HEK293 (cell line): ENCODE data around the gene PMVK.

Experiments
- CTCF ChIA-PET: fragments of 350-600 bp; formaldehyde crosslinking; extraction: SDS; loops from one replicate; lab custom pipeline; 2021; ENCODE audit warnings: antibody characterized with exemption; lab: Yijun Ruan, JAX
- POLR2A ChIA-PET: fragments of 300-600 bp; formaldehyde crosslinking; extraction: SDS; loops from one replicate; lab custom pipeline; 2020; ENCODE audit warnings: antibody characterized with exemption, inconsistent platforms; lab: Yijun Ruan, JAX
- H3K27ac ChIP-seq: fragments of 200-500 bp; sonication (Bioruptor generic); 2 replicates; pipeline ENCODE4 v1.5.1; 2014; ENCODE audit warnings: low read depth, low read length, control low read depth, inconsistent platforms; ENCODE audit errors: extremely low read depth
- H3K36me3 ChIP-seq, 2 experiments: fragments of 200-500 bp in 1 of 2; sonication (Bioruptor generic) in 1 of 2; 1 replicate in 1 of 2; 2 replicates in 1 of 2; pipeline ENCODE4 v1.5.1; 2014 to 2017; ENCODE audit warnings: inconsistent platforms in 2 of 2, low read length in 2 of 2; ENCODE audit not compliant: control insufficient read depth in 2 of 2, insufficient read depth in 1 of 2
- H3K4me1 ChIP-seq: fragments of 200-500 bp; sonication (Bioruptor generic); 2 replicates; pipeline ENCODE4 v1.5.1; 2014; ENCODE audit warnings: mild to moderate bottlenecking, low read length, inconsistent platforms; ENCODE audit not compliant: control insufficient read depth, insufficient read depth
- H3K4me3 ChIP-seq: 2 replicates; pipeline ENCODE4 v1.5.1; 2011; ENCODE audit warnings: low read depth, mild to moderate bottlenecking, control low read depth, low read length, moderate library complexity
- H3K9me3 ChIP-seq: fragments of 200-500 bp; sonication (Bioruptor generic); 2 replicates; pipeline ENCODE4 v1.5.1; 2014; ENCODE audit warnings: low read depth, low read length, inconsistent platforms; ENCODE audit not compliant: control insufficient read depth, insufficient read depth
- EGR2 ChIP-seq: fragments of 450-650 bp; formaldehyde crosslinking; IDR thresholded peaks from 2 replicates; pipeline ENCODE4 v1.5.1; 2016; ENCODE audit warnings: low read depth, missing biosample characterization, missing genetic modification characterization
- GFI1B ChIP-seq: fragments of 450-650 bp; formaldehyde crosslinking; IDR thresholded peaks from 2 replicates; pipeline ENCODE4 v1.5.1; 2016; ENCODE audit warnings: missing biosample characterization, missing genetic modification characterization
- GLIS1 ChIP-seq: fragments of 450-650 bp; formaldehyde crosslinking; IDR thresholded peaks from 2 replicates; pipeline ENCODE4 v1.5.1; 2016; ENCODE audit warnings: missing biosample characterization, missing genetic modification characterization
- GLIS2 ChIP-seq: fragments of 450-650 bp; formaldehyde crosslinking; IDR thresholded peaks from 2 replicates; pipeline ENCODE4 v1.5.1; 2016; ENCODE audit warnings: missing biosample characterization, missing genetic modification characterization
- KLF16 ChIP-seq: fragments of 450-650 bp; formaldehyde crosslinking; IDR thresholded peaks from 2 replicates; pipeline ENCODE4 v1.5.1; 2017; ENCODE audit warnings: missing biosample characterization, missing genetic modification characterization
- MZF1 ChIP-seq: fragments of 450-650 bp; formaldehyde crosslinking; IDR thresholded peaks from 2 replicates; pipeline ENCODE4 v1.5.1; 2017; ENCODE audit warnings: missing biosample characterization, missing genetic modification characterization, borderline replicate concordance
- SCRT2 ChIP-seq: fragments of 450-650 bp; formaldehyde crosslinking; IDR thresholded peaks from 2 replicates; pipeline ENCODE4 v1.5.1; 2016; ENCODE audit warnings: missing biosample characterization, missing genetic modification characterization
- SETDB1 ChIP-seq: IDR thresholded peaks from one replicate; pipeline ENCODE4 v1.6.1; 2017; ENCODE audit warnings: mild to moderate bottlenecking, low read length, moderate library complexity, mixed read lengths; ENCODE audit not compliant: insufficient read length
- SP2 ChIP-seq: fragments of 450-650 bp; formaldehyde crosslinking; IDR thresholded peaks from 2 replicates; pipeline ENCODE4 v1.5.1; 2016; ENCODE audit warnings: missing biosample characterization, missing genetic modification characterization
- SP7 ChIP-seq: fragments of 450-650 bp; formaldehyde crosslinking; IDR thresholded peaks from 2 replicates; pipeline ENCODE4 v1.5.1; 2016; ENCODE audit warnings: missing biosample characterization, missing genetic modification characterization
- WT1 ChIP-seq: fragments of 450-650 bp; formaldehyde crosslinking; IDR thresholded peaks from 2 replicates; pipeline ENCODE4 v1.5.1; 2016; ENCODE audit warnings: missing biosample characterization, missing genetic modification characterization
- ZBTB17 ChIP-seq: fragments of 450-650 bp; formaldehyde crosslinking; IDR thresholded peaks from 2 replicates; pipeline ENCODE4 v1.5.1; 2016; ENCODE audit warnings: missing biosample characterization, missing genetic modification characterization
- ZBTB8A ChIP-seq: fragments of 450-650 bp; formaldehyde crosslinking; IDR thresholded peaks from 2 replicates; pipeline ENCODE4 v1.5.1; 2016; ENCODE audit warnings: missing biosample characterization, missing genetic modification characterization
- ZFHX2 ChIP-seq: fragments of 450-650 bp; formaldehyde crosslinking; conservative IDR thresholded peaks from 2 replicates; pipeline ENCODE4 v1.5.1; 2016; ENCODE audit warnings: missing biosample characterization, missing genetic modification characterization
- ZNF16 ChIP-seq: fragments of 450-650 bp; formaldehyde crosslinking; IDR thresholded peaks from 2 replicates; pipeline ENCODE4 v1.5.1; 2016; ENCODE audit warnings: low read depth, missing biosample characterization, missing genetic modification characterization
- ZNF175 ChIP-seq: fragments of 450-650 bp; formaldehyde crosslinking; IDR thresholded peaks from 2 replicates; pipeline ENCODE4 v1.5.1; 2016; ENCODE audit warnings: missing biosample characterization, missing genetic modification characterization
- ZNF248 ChIP-seq: fragments of 450-650 bp; formaldehyde crosslinking; IDR thresholded peaks from 2 replicates; pipeline ENCODE4 v1.5.1; 2017; ENCODE audit warnings: missing biosample characterization, missing genetic modification characterization
- ZNF341 ChIP-seq: fragments of 450-650 bp; formaldehyde crosslinking; IDR thresholded peaks from 2 replicates; pipeline ENCODE4; 2016; ENCODE audit warnings: low read depth, missing biosample characterization, missing genetic modification characterization
- ZNF610 ChIP-seq: fragments of 450-650 bp; formaldehyde crosslinking; IDR thresholded peaks from 2 replicates; pipeline ENCODE4 v1.5.1; 2016; ENCODE audit warnings: missing biosample characterization, missing genetic modification characterization, borderline replicate concordance
- ZNF629 ChIP-seq: fragments of 450-650 bp; formaldehyde crosslinking; IDR thresholded peaks from 2 replicates; pipeline ENCODE4 v1.5.1; 2017; ENCODE audit warnings: missing biosample characterization, missing genetic modification characterization
- ZNF654 ChIP-seq: fragments of 450-650 bp; formaldehyde crosslinking; IDR thresholded peaks from 2 replicates; pipeline ENCODE4 v1.5.1; 2016; ENCODE audit warnings: low read depth, missing biosample characterization, missing genetic modification characterization
- ZNF670 ChIP-seq: fragments of 450-650 bp; formaldehyde crosslinking; IDR thresholded peaks from 2 replicates; pipeline ENCODE4 v1.5.1; 2016; ENCODE audit warnings: missing biosample characterization, missing genetic modification characterization, low read depth
- ZNF692 ChIP-seq: fragments of 450-650 bp; formaldehyde crosslinking; IDR thresholded peaks from 2 replicates; pipeline ENCODE4 v1.5.1; 2016; ENCODE audit warnings: missing biosample characterization, missing genetic modification characterization
- ZNF777 ChIP-seq: fragments of 450-650 bp; formaldehyde crosslinking; IDR thresholded peaks from 2 replicates; pipeline ENCODE4 v1.5.1; 2017; ENCODE audit warnings: missing biosample characterization, missing genetic modification characterization, borderline replicate concordance
- ZSCAN30 ChIP-seq: fragments of 450-650 bp; IDR thresholded peaks from 2 replicates; pipeline ENCODE4 v1.5.1; 2018; ENCODE audit warnings: missing biosample characterization, mild to moderate bottlenecking, missing genetic modification characterization, moderate library complexity
- TF ChIP-seq, protein P1 (sequence below): fragments of 450-650 bp; formaldehyde crosslinking; IDR thresholded peaks from 2 replicates; pipeline ENCODE4 v1.5.1; 2016; ENCODE audit warnings: missing biosample characterization, missing genetic modification characterization

Gene PMVK

GRCh38 chr1:154970631-154971340, 34.3 kb upstream of the PMVK start, which contains the start of gene SHC1 (continued):
- TF ChIP-seq, protein P1, sequence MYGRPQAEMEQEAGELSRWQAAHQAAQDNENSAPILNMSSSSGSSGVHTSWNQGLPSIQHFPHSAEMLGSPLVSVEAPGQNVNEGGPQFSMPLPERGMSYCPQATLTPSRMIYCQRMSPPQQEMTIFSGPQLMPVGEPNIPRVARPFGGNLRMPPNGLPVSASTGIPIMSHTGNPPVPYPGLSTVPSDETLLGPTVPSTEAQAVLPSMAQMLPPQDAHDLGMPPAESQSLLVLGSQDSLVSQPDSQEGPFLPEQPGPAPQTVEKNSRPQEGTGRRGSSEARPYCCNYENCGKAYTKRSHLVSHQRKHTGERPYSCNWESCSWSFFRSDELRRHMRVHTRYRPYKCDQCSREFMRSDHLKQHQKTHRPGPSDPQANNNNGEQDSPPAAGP (tag by site-specific recombination) = peak; percentile 66; the same call in 1 of the 2 replicates
- TF ChIP-seq ZBTB17 (tag by site-specific recombination) (peak; percentile 65; the same call in 1 of the 2 replicates), ZNF692 (tag by site-specific recombination) (0 out of 2 replicates have a peak, but pooled peaks have one; percentile 19), EGR2 (peak; percentile 36), ZNF777 (no peak), ZNF654 (no peak), SCRT2 (tag by site-specific recombination) (no peak), SP7 (tag by site-specific recombination) (peak; percentile 57), WT1 (tag by site-specific recombination) (peak; percentile 84), SP2 (peak; percentile 84), GLIS2 (tag by site-specific recombination) (peak; percentile 94)

DNA sequence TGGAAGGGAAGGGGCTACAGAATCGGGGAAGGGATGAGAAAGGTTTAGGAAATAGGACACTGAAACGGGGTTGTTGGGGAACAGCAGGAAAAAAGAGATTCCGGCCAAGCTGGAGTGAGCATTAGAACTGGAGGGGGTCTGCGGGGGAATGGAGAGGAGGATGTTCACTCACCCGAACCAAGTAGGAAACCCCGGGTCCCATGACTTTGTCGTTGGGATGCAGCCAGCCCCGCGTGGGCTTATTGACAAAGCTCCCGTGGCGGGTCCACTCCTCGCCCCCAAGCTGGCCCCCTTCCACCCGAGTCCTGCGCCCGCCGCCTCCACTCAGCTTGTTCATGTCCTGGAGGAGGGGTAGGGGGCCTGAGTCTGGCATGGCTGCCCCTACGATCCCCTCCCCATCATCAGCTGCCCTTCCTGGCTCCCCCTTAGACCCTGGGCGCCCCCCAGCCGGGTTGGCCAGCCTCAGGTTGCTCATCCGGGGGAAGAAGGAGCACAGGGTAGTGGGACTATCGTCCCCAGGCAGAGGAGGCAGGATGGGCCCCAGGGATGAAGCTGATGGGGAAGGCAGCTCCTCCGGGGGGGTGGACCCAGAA, 33.4 kb upstream of the PMVK start:
- peak overlapping the region; percentile 32; the same call in 1 of the 2 replicates for H3K27ac ChIP-seq
- H3K4me3 ChIP-seq = no peak overlapping the region
- CTCF ChIA-PET = interaction anchor here (0.6 to 2.0 kb wide), 6 partner anchors 8 to 91 kb away, joined by 3 to 16 read pairs (median 6); partner anchors contain the start of gene PYGO2
- H3K36me3 ChIP-seq = peaks cover 0 to 45% of the 10 kb centered on the region in 2 experiments; a peak in 1 of 3 replicates
- no peaks in the 10 kb centered on the region for H3K9me3 ChIP-seq
- POLR2A ChIA-PET = interaction anchor here (1.1 to 6.0 kb wide), 9 partner anchors 8 to 81 kb away, joined by 4 to 69 read pairs (median 4); partner anchors contain the start of genes ADAM15, FLAD1, PBXIP1 and PMVK
- TF ChIP-seq ZFHX2 = peak; percentile 53; the same call in 1 of the 2 replicates
- TF ChIP-seq SETDB1 = no peak
- no peak for TF ChIP-seq ZBTB8A (tag by site-specific recombination)
- no peak for TF ChIP-seq ZSCAN30 (tag by site-specific recombination)
- TF ChIP-seq EGR2 = peak; percentile 38; the same call in 1 of the 2 replicates
- TF ChIP-seq, all 188 proteins: peak for 2
- peaks cover 12% of the 10 kb centered on the region for H3K4me1 ChIP-seq

GRCh38 chr1:154969246-154969645, 32.7 kb upstream of the PMVK start:
- Histone ChIP-seq H3K4me1 (peaks cover 12% of the 10 kb centered on the region), H3K4me3 (no peak overlapping the region), H3K27ac (no peak overlapping the region), H3K9me3 (no peaks in the 10 kb centered on the region), H3K36me3 (peaks cover 0 to 53% of the 10 kb centered on the region in 2 experiments; a peak in 1 of 3 replicates)
- CTCF ChIA-PET = interaction anchor here (0.6 to 2.0 kb wide), 3 partner anchors 30 to 396 kb away, joined by 4 to 10 read pairs (median 5); no protein-coding TSS in a partner anchor
- POLR2A ChIA-PET = no interaction called here
- TF ChIP-seq ZNF248 (tag by site-specific recombination) (no peak), MZF1 (tag by site-specific recombination) (no peak), ZNF16 (tag by site-specific recombination) (no peak), ZNF341 (tag by site-specific recombination) (no peak), ZNF175 (tag by site-specific recombination) (no peak), ZNF629 (no peak), GLIS1 (tag by site-specific recombination) (no peak), ZNF654 (no peak), ZNF670 (tag by site-specific recombination) (no peak), KLF16 (tag by site-specific recombination) (no peak), ZNF610 (tag by site-specific recombination) (no peak), GFI1B (no peak)
